Activated naive CD8-positive, alpha-beta T cell treated with anti-CD3 and anti-CD28 coated beads, Interleukin-2, amount 50 U/mL, for 16 hours (primary cell): ENCODE data around the gene AATF.

Source experiments
- DNase-seq: peaks from one replicate; pipeline ENCODE4 v3.0.0-alpha.2; 2020; ENCODE audit warnings: low read depth, low spot score

The AATF gene

GRCh38 chr17:36941265-36942010 lies 7.3 kb upstream of the AATF start:
- DNase-seq: no peak

GRCh38 chr17:36942019-36942599 lies 6.6 kb upstream of the AATF start:
- no peak for DNase-seq

DNA sequence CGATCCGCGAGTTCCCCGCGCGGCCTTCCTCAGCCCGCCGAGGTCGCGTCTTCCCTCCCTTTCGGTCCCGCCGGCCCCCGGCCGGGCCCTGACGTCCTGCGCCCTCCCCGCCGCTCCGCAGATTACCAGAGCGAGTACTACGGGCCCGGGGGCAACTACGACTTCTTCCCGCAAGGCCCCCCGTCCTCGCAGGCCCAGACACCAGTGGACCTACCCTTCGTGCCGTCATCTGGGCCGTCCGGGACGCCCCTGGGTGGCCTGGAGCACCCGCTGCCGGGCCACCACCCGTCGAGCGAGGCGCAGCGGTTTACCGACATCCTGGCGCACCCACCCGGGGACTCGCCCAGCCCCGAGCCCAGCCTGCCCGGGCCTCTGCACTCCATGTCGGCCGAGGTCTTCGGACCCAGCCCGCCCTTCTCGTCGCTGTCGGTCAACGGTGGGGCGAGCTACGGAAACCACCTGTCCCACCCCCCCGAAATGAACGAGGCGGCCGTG lies 6.1 kb upstream of the AATF start:
- no peak for DNase-seq

GRCh38 chr17:36943250-36944191 lies 5.2 kb upstream of the AATF start:
- DNase-seq: no peak

DNA sequence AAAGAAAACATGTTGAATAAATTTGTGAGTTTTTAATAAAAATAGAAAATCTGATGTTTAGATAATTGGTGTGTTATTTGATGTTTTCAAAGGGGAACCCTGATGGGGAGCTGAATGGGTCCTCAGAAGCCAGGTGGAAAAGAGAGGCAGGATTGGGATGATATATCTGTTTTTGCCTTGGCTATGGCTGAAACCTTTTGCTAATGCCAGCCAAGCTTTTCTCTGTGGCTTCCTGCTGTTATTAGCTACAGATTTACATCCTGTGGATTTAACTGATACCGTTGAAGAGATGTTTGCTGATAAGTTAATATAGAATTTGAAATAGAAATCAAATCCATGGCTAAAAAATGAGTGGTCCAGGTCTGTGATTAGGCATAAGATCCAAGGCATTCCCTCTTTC lies 4.2 kb upstream of the AATF start:
- no peak for DNase-seq

DNA sequence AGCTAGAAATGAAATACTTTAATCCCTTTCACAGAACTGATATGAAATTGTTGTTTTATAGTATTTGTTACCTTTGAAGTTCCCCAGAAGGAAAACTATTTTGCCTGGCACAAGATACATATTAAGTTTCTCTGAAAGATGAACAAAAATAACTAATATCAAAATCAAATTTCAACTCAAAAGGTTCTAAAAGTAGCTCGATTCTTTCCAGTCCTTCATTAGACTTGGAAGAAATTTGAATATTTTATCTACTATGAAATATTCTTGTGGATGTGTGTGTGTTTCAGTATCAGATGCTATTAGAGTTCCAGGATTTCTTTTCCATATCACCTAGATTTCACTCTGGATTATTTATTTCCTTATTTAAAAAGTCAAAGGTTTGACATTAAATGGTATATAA lies 3.6 kb upstream of the AATF start:
- no peak for DNase-seq

DNA sequence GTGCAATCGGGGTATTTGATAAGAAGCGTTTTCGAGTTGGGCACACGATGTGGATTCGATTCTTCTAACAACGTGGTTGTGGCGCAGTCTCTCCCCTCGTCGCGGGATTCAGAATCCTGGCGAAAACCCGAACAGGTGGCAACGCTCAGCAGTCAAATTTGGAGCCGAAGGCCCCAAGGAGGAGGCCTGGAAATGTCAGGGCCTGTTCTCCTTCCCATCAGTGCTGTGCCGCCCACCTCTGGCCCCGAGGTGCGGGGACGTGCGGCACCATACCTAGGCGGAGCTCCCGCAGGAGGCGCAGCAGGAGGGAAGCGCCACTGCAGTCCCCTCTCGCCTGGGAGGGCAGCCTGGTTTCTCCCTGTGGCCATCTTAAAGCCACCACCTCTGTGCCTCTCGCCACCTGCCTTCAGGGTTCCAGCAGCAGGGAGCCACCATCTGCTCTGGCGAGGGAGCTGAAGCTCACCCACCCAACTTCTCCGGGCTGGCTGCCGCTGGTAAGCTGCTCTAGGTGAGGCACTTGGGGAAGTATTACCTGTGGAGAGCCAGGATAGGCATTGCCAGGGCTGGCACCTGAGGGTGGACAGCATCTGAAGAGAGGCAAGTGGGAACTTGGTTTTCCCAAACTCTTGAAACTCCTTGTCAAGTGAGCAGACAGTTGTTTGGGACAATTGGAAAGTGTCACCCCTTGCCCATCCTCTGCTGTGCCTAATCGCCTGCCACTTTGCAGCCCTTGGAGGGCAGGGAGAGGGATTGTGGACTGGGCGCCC lies 2.6 kb upstream of the AATF start:
- no peak for DNase-seq

DNA sequence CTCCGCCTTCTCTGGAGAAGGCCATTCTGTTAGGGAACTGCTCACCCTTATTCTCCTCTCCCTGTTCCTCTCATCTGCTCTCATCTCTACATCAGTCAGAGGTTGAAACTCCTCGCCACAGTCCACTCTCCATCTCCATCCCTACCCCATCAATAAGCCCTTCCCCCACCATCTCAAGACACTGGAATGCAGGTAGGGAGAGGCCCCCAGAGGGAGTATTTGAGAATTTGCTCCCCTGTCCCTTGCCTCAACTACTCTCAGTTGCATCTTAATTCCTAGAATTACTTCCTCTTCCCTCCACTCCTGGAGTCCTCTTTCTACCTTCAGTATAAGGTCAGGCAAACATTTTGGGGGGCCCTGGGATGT lies 2.0 kb upstream of the AATF start:
- no peak for DNase-seq

- no peak for DNase-seq
These were observed 635 bp upstream of the AATF start for GRCh38 chr17:36947922-36948716.

DNA sequence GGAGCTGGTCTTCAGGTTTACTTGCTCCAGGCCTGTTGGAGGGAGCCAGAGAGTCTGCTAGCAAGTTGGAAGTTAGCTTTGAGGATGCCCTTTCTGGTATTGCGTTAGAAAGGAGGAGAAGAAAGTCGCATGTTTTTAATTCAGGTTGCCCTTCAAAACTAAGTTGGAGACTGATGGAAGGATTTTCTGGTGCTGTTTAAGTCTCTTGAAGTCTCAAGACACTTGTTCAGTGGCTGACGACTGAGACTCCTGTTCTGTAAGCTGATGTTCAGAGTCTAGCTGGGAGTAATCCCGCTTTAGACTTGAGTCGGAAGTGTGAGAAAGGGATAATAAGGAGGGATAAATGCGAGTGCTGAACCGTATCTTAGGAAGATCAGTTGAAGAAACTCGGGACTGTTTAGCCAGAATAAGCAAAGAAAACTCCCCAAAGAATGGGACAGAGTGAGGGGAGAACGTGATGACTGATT lies 740 bp downstream of the AATF start:
- no peak for DNase-seq

GRCh38 chr17:36950027-36950426 lies 1.3 kb downstream of the AATF start:
- no peak for DNase-seq

- no peak for DNase-seq
These were observed 2.5 kb downstream of the AATF start for GRCh38 chr17:36951084-36951789.

- no peak for DNase-seq
These were observed 22.8 kb downstream of the AATF start for GRCh38 chr17:36971508-36971907.

DNA sequence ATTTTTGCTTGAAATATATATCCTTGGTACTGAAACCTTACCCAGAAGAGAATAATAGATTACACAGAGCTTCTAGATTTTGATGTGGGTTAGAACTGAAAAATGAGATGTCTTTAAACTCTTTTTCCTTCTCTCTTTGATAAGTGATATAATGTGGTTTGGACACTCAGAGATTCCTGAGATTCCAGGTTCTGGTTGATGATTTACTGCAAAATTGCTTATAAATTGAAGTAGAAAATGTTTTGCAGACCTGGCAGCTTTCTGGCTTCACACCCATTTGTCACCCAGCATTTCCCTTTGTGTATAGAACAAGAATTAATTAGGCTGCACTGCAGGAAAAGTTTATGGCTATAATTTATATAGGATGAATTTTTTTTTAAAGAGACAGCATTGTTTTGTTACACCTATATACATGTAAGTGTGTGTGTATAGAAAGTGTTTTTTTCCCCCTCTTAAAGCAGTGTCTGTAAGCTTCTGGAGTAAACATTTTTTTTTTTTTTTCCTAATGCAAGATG lies 23.5 kb downstream of the AATF start:
- DNase-seq: no peak

- DNase-seq: no peak
These were observed 24.2 kb downstream of the AATF start for GRCh38 chr17:36972905-36973304.

DNA sequence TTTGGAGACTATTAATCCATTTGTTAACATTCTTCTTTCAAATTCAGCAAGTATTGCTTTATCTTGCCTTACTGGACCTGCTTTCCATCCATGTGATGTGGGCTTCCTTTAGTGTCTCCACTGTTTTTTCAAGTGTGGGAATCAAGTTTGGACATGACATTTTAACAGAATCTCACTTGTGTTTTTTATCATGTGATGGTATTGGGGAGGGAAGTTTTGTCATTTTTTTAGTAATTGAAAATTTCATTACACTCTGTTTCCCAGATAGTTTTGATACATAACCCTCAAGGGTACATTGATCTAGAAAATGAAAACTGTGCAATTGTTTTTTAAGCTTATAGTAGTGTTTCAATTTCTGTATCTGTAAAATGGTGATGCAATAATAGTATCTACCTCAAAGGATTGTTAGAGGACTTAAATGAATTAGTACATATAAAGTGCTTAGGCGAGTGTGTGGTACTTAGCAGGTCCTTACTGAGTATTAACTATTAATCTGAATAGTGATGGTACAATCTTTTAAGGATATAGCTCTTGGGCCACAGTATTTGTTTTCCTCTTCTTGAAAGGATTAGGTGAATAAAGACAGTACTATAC lies 27.3 kb downstream of the AATF start:
- DNase-seq: no peak

DNA sequence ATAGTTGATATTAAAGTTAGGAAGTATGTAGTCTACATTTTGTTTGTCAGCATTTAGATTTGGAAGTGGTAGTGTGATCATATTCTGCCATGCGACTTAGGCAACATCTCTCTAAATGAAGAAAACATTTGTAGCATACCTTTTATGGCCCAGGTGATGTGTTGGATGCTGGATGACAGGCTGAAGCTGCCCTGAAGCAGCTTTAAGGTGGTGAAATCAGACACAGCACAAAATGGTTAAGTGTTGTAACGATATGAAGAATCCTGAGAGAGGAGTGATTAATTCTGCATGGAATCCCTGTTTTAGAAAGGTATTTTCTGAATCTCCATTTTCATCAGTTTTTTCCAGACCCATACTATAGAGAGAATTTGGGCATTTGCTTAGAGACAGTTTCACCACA lies 28.3 kb downstream of the AATF start:
- DNase-seq: no peak

DNA sequence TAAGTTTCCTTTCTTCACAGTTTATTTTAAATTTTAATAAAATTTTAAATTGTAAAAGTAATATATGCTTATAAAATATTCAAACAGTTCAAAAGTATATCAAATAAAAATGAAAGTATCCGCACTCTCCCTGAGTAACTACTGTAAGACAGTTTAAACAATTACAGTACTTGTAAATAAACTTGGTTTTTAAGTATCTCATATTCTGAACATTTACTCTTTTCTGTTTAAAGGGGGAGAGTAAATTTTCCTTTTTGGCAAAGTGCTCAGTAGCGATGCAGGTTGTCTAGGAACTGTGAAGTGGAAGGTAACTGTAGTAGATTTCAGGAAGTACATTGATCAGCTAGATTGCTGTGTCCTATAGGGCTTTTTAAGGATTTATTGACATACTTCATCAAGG lies 28.8 kb downstream of the AATF start:
- no peak for DNase-seq

DNA sequence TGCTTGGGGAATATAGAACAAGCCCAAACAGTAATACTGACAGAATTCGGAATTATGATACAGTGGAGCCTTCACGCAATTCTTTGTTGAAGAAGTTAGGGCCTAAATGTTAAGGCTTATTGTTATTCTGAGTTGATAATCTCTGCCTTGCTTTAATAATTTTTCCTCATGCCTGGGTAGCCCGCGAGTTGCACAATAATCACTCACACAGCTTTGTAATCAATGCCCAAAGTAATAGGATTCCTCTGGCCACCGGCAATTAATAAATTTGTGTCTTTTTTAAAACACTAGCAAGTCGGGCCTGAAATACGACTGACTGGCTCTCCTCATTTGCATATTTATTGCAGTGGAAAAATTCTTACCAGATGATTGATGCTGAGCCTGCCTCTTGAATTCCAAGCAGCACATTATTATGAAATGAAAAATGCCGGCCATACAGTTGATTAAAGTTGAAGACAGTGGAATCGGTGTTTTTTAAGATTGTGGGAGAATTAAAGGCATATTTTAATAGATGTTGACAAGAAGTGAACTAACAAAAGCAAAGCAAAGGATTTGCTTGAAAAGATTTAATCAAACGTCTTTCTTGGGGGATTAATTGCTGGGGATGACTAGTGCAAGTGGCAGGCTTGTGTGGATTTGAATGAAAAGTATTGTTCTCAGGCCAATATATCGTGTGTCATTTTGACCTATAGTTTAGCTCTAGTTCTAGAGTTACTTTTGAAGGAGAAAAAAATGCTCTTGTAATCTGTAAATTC lies 30.2 kb downstream of the AATF start:
- DNase-seq: no peak
